Esophagus squamous epithelium (tissue), 5 donors: ENCODE measurements around the gene S100A3. TPM values are rescaled to one million over a fixed set of nuclear protein-coding genes. Genes with fewer than 3 reads are reported as not detected.
A peak's percentile ranks its signal among the peaks of the same experiment; 100 is the strongest.

Experiments
- DNase-seq: peaks from one replicate; lab custom pipeline; 2025; lab: John Stamatoyannopoulos, UW
- H3K27ac ChIP-seq, 4 donors: fragments of 200-600 bp; sonication (generic); one replicate each; pipeline ENCODE4 v1.5.1; 2016 to 2019; ENCODE audit warnings: mild to moderate bottlenecking in 1 of 4
- H3K27me3 ChIP-seq, 4 donors: fragments of 200-600 bp; sonication (generic); 1 replicate in 3 of 4; 2 replicates in 1 of 4; pipeline versions ENCODE4 v1.5.1 to v1.6.0; 2017 to 2021; ENCODE audit warnings: antibody characterized with exemption in 1 of 4
- H3K36me3 ChIP-seq, 3 donors: fragments of 200-600 bp; sonication (generic); one replicate each; pipeline ENCODE4 v1.5.1; 2016 to 2019
- H3K4me1 ChIP-seq, 3 donors: fragments of 200-600 bp; sonication (generic); one replicate each; pipeline ENCODE4 v1.5.1; 2017 to 2019
- H3K4me3 ChIP-seq, 4 donors: fragments of 200-600 bp; sonication (generic); 1 replicate in 3 of 4; 2 replicates in 1 of 4; pipeline ENCODE4 v1.5.1; 2016 to 2019; ENCODE audit warnings: mild to moderate bottlenecking in 2 of 4, moderate library complexity in 1 of 4
- H3K9me3 ChIP-seq, 3 donors: fragments of 200-600 bp; sonication (generic); one replicate each; pipeline ENCODE4 v1.5.1; 2016 to 2019
- CTCF ChIP-seq, 6 experiments: fragments of 450-650 bp in 4 of 6; fragments of 200-600 bp in 2 of 6; sonication (generic) in 2 of 6; IDR thresholded peaks; one replicate each; pipeline ENCODE4 v1.5.1; 2016 to 2019; ENCODE audit warnings: antibody characterized with exemption in 6 of 6, mild to moderate bottlenecking in 4 of 6, moderate library complexity in 4 of 6
- POLR2A ChIP-seq, 4 donors: fragments of 450-650 bp; IDR thresholded peaks; one replicate each; pipeline ENCODE4 v1.6.1; 2017; ENCODE audit warnings: antibody characterized with exemption in 4 of 4, mild to moderate bottlenecking in 4 of 4, moderate library complexity in 3 of 4
- WGBS, 2 donors: methylation state at CpG; one replicate each; pipeline ENCODE4 v1.1.5; 2018; 5-methylcytosine and 5-hydroxymethylcytosine counted together
- intact Hi-C: fragments of 100-400 bp; cut with DNase I; formaldehyde crosslinking; loops from one replicate; pipeline ENCODE4 v1.15.0; 2022
- total RNA-seq, 4 donors: library from RNA; depleted of rRNA; stranded (reverse); fragments of >200 nt; gene quantifications; one replicate each; pipeline ENCODE4 v1.1.0, GENCODE V29; 2016
- donor health status: DM: yes; HTN: yes; CAD: no.

Gene S100A3
- total RNA-seq, 4 donors from 2014 or later = 1.2 to 16.5 (median 9.2) TPM

GRCh38 chr1:153506831-153507413, 42.1 kb downstream of the S100A3 start:
- 33 to 34% methylated on average over 6 to 7 of the region's 7 CpGs for WGBS, 2 donors
- Histone ChIP-seq H3K36me3 (no peaks in the 10 kb centered on the region), H3K4me1 (peaks cover 15 to 37% (median 20%) of the 10 kb centered on the region in 3 donors), H3K27me3 (no peaks in the 10 kb centered on the region), H3K27ac (peak overlapping the region; percentile 61 to 88 (median 73)), H3K9me3 (no peaks in the 10 kb centered on the region), H3K4me3 (no peak overlapping the region)
- DNase-seq = no peak
- intact Hi-C loops = no loop called here
- no peak for TF ChIP-seq CTCF (IDR thresholded peaks at IDR 0.05)
- TF ChIP-seq POLR2A (IDR thresholded peaks at IDR 0.05) = no peak

- intact Hi-C loops = no loop called here
- 65 to 80% methylated on average over 3 of the region's 5 CpGs for WGBS, 2 donors
Observed at GRCh38 chr1:153506386-153506785, 42.7 kb downstream of the S100A3 start.

GRCh38 chr1:153505576-153505975, 43.5 kb downstream of the S100A3 start:
- Histone ChIP-seq H3K9me3 (no peaks in the 10 kb centered on the region), H3K36me3 (no peaks in the 10 kb centered on the region), H3K4me1 (peaks cover 15 to 28% (median 17%) of the 10 kb centered on the region in 3 donors), H3K27me3 (no peaks in the 10 kb centered on the region), H3K4me3 (no peak overlapping the region), H3K27ac (no peak overlapping the region)
- 67 to 89% methylated on average over 1 of the region's 1 CpG for WGBS, 2 donors
- intact Hi-C loops = no loop called here
- DNase-seq = no peak
- no peak for TF ChIP-seq CTCF (IDR thresholded peaks at IDR 0.05)
- TF ChIP-seq POLR2A (IDR thresholded peaks at IDR 0.05) = no peak

More at GRCh38 chr1:153506386-153506785, 42.7 kb downstream of the S100A3 start:
- TF ChIP-seq POLR2A (IDR thresholded peaks at IDR 0.05) = no peak
- TF ChIP-seq CTCF (IDR thresholded peaks at IDR 0.05) = no peak
- Histone ChIP-seq H3K36me3 (no peaks in the 10 kb centered on the region), H3K27me3 (no peaks in the 10 kb centered on the region), H3K9me3 (no peaks in the 10 kb centered on the region), H3K4me3 (no peak overlapping the region), H3K27ac (peak overlapping the region in 3 of 4 donors; percentile 68 to 88 (median 78)), H3K4me1 (peaks cover 15 to 36% (median 20%) of the 10 kb centered on the region in 3 donors)
- no peak for DNase-seq

- Histone ChIP-seq H3K9me3 (no peaks in the 10 kb centered on the region), H3K27ac (no peak overlapping the region), H3K27me3 (peaks cover 0 to 5% (median 0%) of the 10 kb centered on the region in 4 donors), H3K36me3 (no peaks in the 10 kb centered on the region), H3K4me3 (no peak overlapping the region), H3K4me1 (peaks cover 15 to 25% (median 17%) of the 10 kb centered on the region in 3 donors)
- WGBS, 2 donors = 63 to 75% methylated on average over 3 of the region's 3 CpGs
- TF ChIP-seq CTCF (IDR thresholded peaks at IDR 0.05) (no peak), POLR2A (IDR thresholded peaks at IDR 0.05) (no peak)
- intact Hi-C loops = no loop called here
- DNase-seq = no peak
Observed at GRCh38 chr1:153503766-153504165, 45.3 kb downstream of the S100A3 start.

GRCh38 chr1:153498746-153499145, 50.3 kb downstream of the S100A3 start:
- Histone ChIP-seq H3K9me3 (no peaks in the 10 kb centered on the region), H3K4me1 (peaks cover 0 to 15% (median 8%) of the 10 kb centered on the region in 3 donors), H3K36me3 (no peaks in the 10 kb centered on the region), H3K27me3 (peaks cover 0 to 5% (median 0%) of the 10 kb centered on the region in 4 donors), H3K27ac (no peak overlapping the region), H3K4me3 (no peak overlapping the region)
- TF ChIP-seq POLR2A (IDR thresholded peaks at IDR 0.05) (no peak), CTCF (IDR thresholded peaks at IDR 0.05) (no peak)
- no peak for DNase-seq
- intact Hi-C loops = no loop called here
- whole genome bisulfite sequencing, 2 donors = 18 to 33% methylated on average over 2 of the region's 2 CpGs

Other genes with a start within 250 kb of the S100A3 start
- gene PGLYRP3, start 236.3 kb downstream of the S100A3 start, total RNA-seq = 10 to 100 TPM; 14.3 to 44.0 (median 23.8) TPM
- gene PGLYRP4, start 200.4 kb downstream of the S100A3 start, total RNA-seq = 10 to 100 TPM in 1 of 4 donors, 1 to 10 TPM in 3; 4.2 to 15.1 (median 6.9) TPM
- over 10,000 TPM; 15,145 to 90,256 (median 57,331) TPM for gene S100A9, start 191.4 kb downstream of the S100A3 start, total RNA-seq
- 100 to 1,000 TPM in 1 of 4 donors, 10 to 100 TPM in 3; 16.2 to 154 (median 49.0) TPM for gene S100A12, start 173.6 kb downstream of the S100A3 start, total RNA-seq
- gene S100A8, start 158.2 kb downstream of the S100A3 start, total RNA-seq = over 10,000 TPM in 3 of 4 donors, 1,000 to 10,000 TPM in 1; 4,308 to 17,245 (median 15,998) TPM
- 10 to 100 TPM in 1 of 4 donors, 1 to 10 TPM in 2, not detected in 1; 6.7 to 72.9 (median 8.1) TPM for gene S100A7A, start 132.7 kb downstream of the S100A3 start, total RNA-seq
- gene S100A7, start 88.6 kb downstream of the S100A3 start, total RNA-seq = 1,000 to 10,000 TPM in 2 of 4 donors, 100 to 1,000 TPM in 1, 1 to 10 TPM in 1; 8.8 to 9,163 (median 3,171) TPM
- gene S100A6, start 13.3 kb downstream of the S100A3 start, total RNA-seq = 100 to 1,000 TPM; 270 to 943 (median 394) TPM
- not detected for gene S100A5, start 8.3 kb downstream of the S100A3 start, total RNA-seq
- 100 to 1,000 TPM in 2 of 4 donors, 10 to 100 TPM in 2; 58.6 to 205 (median 122) TPM for gene S100A4, start 3.5 kb downstream of the S100A3 start, total RNA-seq
- gene S100A2, start 16.6 kb upstream of the S100A3 start, total RNA-seq = 1,000 to 10,000 TPM in 3 of 4 donors, 100 to 1,000 TPM in 1; 949 to 3,544 (median 1,180) TPM
- 1,000 to 10,000 TPM; 1,372 to 2,409 (median 2,158) TPM for gene S100A16, start 63.9 kb upstream of the S100A3 start, total RNA-seq
- gene S100A14, start 67.1 kb upstream of the S100A3 start, total RNA-seq = 1,000 to 10,000 TPM; 1,580 to 2,481 (median 2,030) TPM
- 10 to 100 TPM; 44.4 to 63.3 (median 55.7) TPM for gene S100A13, start 78.2 kb upstream of the S100A3 start, total RNA-seq
- gene S100A1, start 79.2 kb upstream of the S100A3 start, total RNA-seq = 1 to 10 TPM in 1 of 4 donors, not detected in 3; 1.8 TPM
- gene CHTOP, start 84.8 kb upstream of the S100A3 start, total RNA-seq = 10 to 100 TPM; 35.0 to 58.9 (median 47.3) TPM
- 10 to 100 TPM; 39.9 to 61.2 (median 51.1) TPM for gene SNAPIN, start 109.4 kb upstream of the S100A3 start, total RNA-seq
- 100 to 1,000 TPM in 3 of 4 donors, 10 to 100 TPM in 1; 78.0 to 166 (median 130) TPM for gene ILF2, start 121.7 kb upstream of the S100A3 start, total RNA-seq
- 10 to 100 TPM in 2 of 4 donors, 1 to 10 TPM in 2; 1.8 to 15.6 (median 6.4) TPM for gene NPR1, start 129.4 kb upstream of the S100A3 start, total RNA-seq
- 10 to 100 TPM; 24.6 to 27.9 (median 26.2) TPM for gene INTS3, start 178.8 kb upstream of the S100A3 start, total RNA-seq
- 10 to 100 TPM in 2 of 4 donors, 1 to 10 TPM in 2; 7.6 to 15.0 (median 11.2) TPM for gene SLC27A3, start 226.1 kb upstream of the S100A3 start, total RNA-seq